Heart right ventricle (tissue), 16 donors: ENCODE results near the gene TOR1AIP1. TPM values are rescaled to one million over a fixed set of nuclear protein-coding genes. Genes with fewer than 3 reads are reported as not detected.

Experiments used
- ATAC-seq, 8 donors: fragments of 200-7000 bp; cut with Tn5 transposase; one replicate each; pipeline ENCODE4 v1.9.1; 2020; ENCODE audit warnings: mild to moderate bottlenecking in 8 of 8, moderate library complexity in 8 of 8, moderate number of reproducible peaks in 1 of 8
- DNase-seq, 2 donors: peaks; one replicate each; pipeline ENCODE4 v3.0.0-alpha.2; 2020
- H3K27ac ChIP-seq, 10 donors: fragments of 200-600 bp; sonication (generic) in 2 of 10; one replicate each; pipeline versions ENCODE4 v1.5.0 to v1.8.0; 2020 to 2022; ENCODE audit warnings: mild to moderate bottlenecking in 3 of 10
- H3K27me3 ChIP-seq, 7 donors: fragments of 200-600 bp; one replicate each; pipeline ENCODE4 v1.8.0; 2021 to 2022; ENCODE audit warnings: mild to moderate bottlenecking in 2 of 7
- H3K36me3 ChIP-seq, 9 donors: fragments of 200-600 bp; sonication (generic) in 1 of 9; one replicate each; pipeline versions ENCODE4 v1.5.0 to v1.8.0; 2020 to 2022; ENCODE audit warnings: mild to moderate bottlenecking in 2 of 9
- H3K4me1 ChIP-seq, 9 donors: fragments of 200-600 bp; sonication (generic) in 1 of 9; one replicate each; pipeline versions ENCODE4 v1.5.0 to v1.8.0; 2020 to 2022; ENCODE audit warnings: mild to moderate bottlenecking in 4 of 9
- H3K4me3 ChIP-seq, 10 donors: fragments of 200-600 bp; sonication (generic) in 2 of 10; one replicate each; pipeline versions ENCODE4 v1.5.0 to v1.8.0; 2020 to 2022; ENCODE audit warnings: mild to moderate bottlenecking in 7 of 10, moderate library complexity in 2 of 10
- H3K9me3 ChIP-seq, 11 donors: fragments of 200-600 bp in 10 of 11; sonication (generic) in 2 of 11; one replicate each; pipeline versions ENCODE4 v1.5.0 to v1.8.0; 2013 to 2022; ENCODE audit warnings: mild to moderate bottlenecking in 2 of 11, control low read depth in 1 of 11, moderate library complexity in 1 of 11
- CTCF ChIP-seq, 9 donors: fragments of 200-600 bp; sonication (generic) in 2 of 9; IDR thresholded peaks; one replicate each; pipeline versions ENCODE4 v1.5.0 to v1.8.0; 2021 to 2022; ENCODE audit warnings: antibody characterized with exemption in 9 of 9, mild to moderate bottlenecking in 5 of 9, moderate library complexity in 1 of 9
- WGBS, 2 donors: extraction: QIAGEN DNeasy Blood & Tissue Kit; methylation state at CpG; one replicate each; pipeline ENCODE4 v1.1.7; 2013; ENCODE audit warnings: inconsistent platforms in 1 of 2; 5-methylcytosine and 5-hydroxymethylcytosine counted together
- intact Hi-C, 10 donors: fragments of 100-400 bp; cut with DNase I; formaldehyde crosslinking; loops; one replicate each; pipeline versions ENCODE4 v1.11.1 to v1.14.2; 2022
- polyA plus RNA-seq, 2 donors: library from polyadenylated mRNA; stranded (reverse); fragments of 200-250 nt; gene quantifications; one replicate each; pipeline ENCODE4 v1.2.3, GENCODE V29; 2013
- total RNA-seq, 10 donors: library from RNA; stranded (reverse); fragmentation: NEBNext Ultra II Directional in 3 of 10; extraction: Animal tissue kit (Norgen Biotek cat#: 25700) in 3 of 10; gene quantifications; one replicate each; pipeline versions ENCODE4 v1.2.1 to v1.2.4, GENCODE V29; 2021 to 2023
- donor health status: Arrhythmogenic right ventricular cardiomyopathy.
- donor health status: ischemic (EF 13 %, LVEDD 7.1; RV severe dilation, severe dysfunction).
- donor health status: healthy with polysubstance abuse.
- donor health status: DM: no; HTN: yes; CAD: no.
- donor health status: DM: no; HTN: no; CAD: no.
- donor health status: ischemic (EF 25% LVEDD 6.9; RV normal size, moderate dysfunction).
- donor health status: ischemic (EF 25% LVEDD 5.7; RV mildly dilated, moderate dysfunction).
- donor health status: healthy.
- donor health status: DM: yes; HTN: yes; CAD: no.
- donor health status: Ischemic cardiomyopathy.
- donor health status: ischemic (EF 35%, LVEDD 5.7; RV mildly dilated, moderate dysfunction).
- donor health status: nonischemic (EF 11% LVEDD 7.7; RV severe dilation, severe dysfunction).
- donor health status: DM: yes; HTN: yes; CAD: no.
- donor health status: PGD.
- donor health status: ischemic (EF 29% LVEDD 5.4; RV normal size, mild dysfunction).
- donor health status: nonischemic (EF 23%, LVEDD 6.1; RV moderate dilation, normal function).

TOR1AIP1 gene
- total and polyA plus RNA-seq, 12 donors: 13.4 to 50.3 (median 43.5) TPM

GRCh38 chr1:179871940-179872339 lies 10.1 kb upstream of the TOR1AIP1 start:
- no peak for TF ChIP-seq CTCF (IDR thresholded peaks at IDR 0.05)
- Histone ChIP-seq H3K27me3 (no peaks in the 10 kb centered on the region), H3K9me3 (no peaks in the 10 kb centered on the region), H3K4me1 (peaks cover 0 to 72% (median 53%) of the 10 kb centered on the region in 9 donors), H3K27ac (peak overlapping the region in 2 of 10 donors; percentile 2 to 33), H3K4me3 (no peak overlapping the region), H3K36me3 (peaks cover 0 to 66% (median 16%) of the 10 kb centered on the region in 9 donors)
- ATAC-seq (no peak), DNase-seq (no peak)
- 64 to 75% methylated on average over 1 of the region's 1 CpG for WGBS, 2 donors
- intact Hi-C loops: loop anchor here in 1 of 10 donors (10.0 kb wide), 1 partner anchor 303 kb away; no protein-coding TSS in a partner anchor

- DNase-seq (no peak), ATAC-seq (no peak)
- Histone ChIP-seq H3K27me3 (no peaks in the 10 kb centered on the region), H3K27ac (peak overlapping the region in 1 of 10 donors; percentile 33), H3K4me3 (no peak overlapping the region), H3K4me1 (peaks cover 0 to 74% (median 51%) of the 10 kb centered on the region in 9 donors), H3K36me3 (peaks cover 0 to 65% (median 16%) of the 10 kb centered on the region in 9 donors), H3K9me3 (no peaks in the 10 kb centered on the region)
- TF ChIP-seq CTCF (IDR thresholded peaks at IDR 0.05): no peak
- intact Hi-C loops: loop anchor here in 1 of 10 donors (10.0 kb wide), 1 partner anchor 302 kb away; no protein-coding TSS in a partner anchor
- WGBS, 2 donors: 62 to 75% methylated on average over 5 of the region's 5 CpGs
Observed at GRCh38 chr1:179872558-179872957, 9.5 kb upstream of the TOR1AIP1 start.

- Histone ChIP-seq H3K27me3 (no peaks in the 10 kb centered on the region), H3K4me3 (no peak overlapping the region), H3K9me3 (no peaks in the 10 kb centered on the region), H3K36me3 (peaks cover 0 to 57% (median 7%) of the 10 kb centered on the region in 9 donors), H3K4me1 (peaks cover 0 to 73% (median 49%) of the 10 kb centered on the region in 9 donors), H3K27ac (no peak overlapping the region)
- DNase-seq (no peak), ATAC-seq (no peak)
- intact Hi-C loops: loop anchor here in 1 of 10 donors (10.0 kb wide), 1 partner anchor 301 kb away; no protein-coding TSS in a partner anchor
- WGBS, 2 donors: 91 to 95% methylated on average over 2 of the region's 2 CpGs
- TF ChIP-seq CTCF (IDR thresholded peaks at IDR 0.05): no peak
Observed at GRCh38 chr1:179873438-179873851, 8.6 kb upstream of the TOR1AIP1 start.

GRCh38 chr1:179875596-179876299 lies 6.3 kb upstream of the TOR1AIP1 start:
- H3K4me3 ChIP-seq: peak overlapping the region in 6 of 10 donors; percentile 59 to 80 (median 72)
- H3K9me3 ChIP-seq: no peaks in the 10 kb centered on the region
- no peaks in the 10 kb centered on the region for H3K27me3 ChIP-seq
- H3K27ac ChIP-seq: peak overlapping the region in 1 of 10 donors; percentile 71
- peaks cover 0 to 38% (median 7%) of the 10 kb centered on the region in 9 donors for H3K36me3 ChIP-seq
- DNase-seq (no peak), ATAC-seq (no peak)
- H3K4me1 ChIP-seq: peaks cover 0 to 72% (median 50%) of the 10 kb centered on the region in 9 donors
- TF ChIP-seq CTCF (IDR thresholded peaks at IDR 0.05): no peak
- WGBS, 2 donors: 92 to 93% methylated on average over 4 of the region's 4 CpGs
- intact Hi-C loops: loop anchor here in 1 of 10 donors (10.0 kb wide), 1 partner anchor 299 kb away; no protein-coding TSS in a partner anchor
